Liver (tissue), 3 donors: Measurements from ENCODE around the gene FXYD7.
"Not testable (repeated sequence)": the region's sequence is repeated elsewhere in the genome, so short reads cannot be mapped to it uniquely, and the experiment has no call there.

ENCODE experiments used
- CTCF ChIP-seq: fragments of 150-350 bp; IDR thresholded peaks from 2 replicates; pipeline ENCODE4 v1.5.1; 2017; ENCODE audit warnings: improper control_type of control experiment, low read depth, low read length; ENCODE audit not compliant: missing input control
- GABPA ChIP-seq, 2 donors: IDR thresholded peaks in 1 of 2; conservative IDR thresholded peaks in 1 of 2; 2 replicates each; pipeline ENCODE4 v1.6.1; 2016; ENCODE audit warnings: antibody characterized with exemption in 2 of 2, mild to moderate bottlenecking in 1 of 2, moderate library complexity in 1 of 2
- JUND ChIP-seq, 2 donors: IDR thresholded peaks; 2 replicates each; pipeline ENCODE4 v1.6.1; 2016; ENCODE audit warnings: antibody characterized with exemption in 2 of 2
- MAX ChIP-seq: IDR thresholded peaks from 2 replicates; pipeline ENCODE4 v1.6.1; 2016; ENCODE audit warnings: antibody characterized with exemption
- RAD21 ChIP-seq, 2 donors: IDR thresholded peaks; 2 replicates each; pipeline ENCODE4 v1.6.1; 2016; ENCODE audit warnings: antibody characterized with exemption in 2 of 2, mild to moderate bottlenecking in 2 of 2
- RXRA ChIP-seq, 2 donors: IDR thresholded peaks; 2 replicates each; pipeline ENCODE4 v1.6.1; 2017 to 2018; ENCODE audit warnings: antibody characterized with exemption in 2 of 2, mild to moderate bottlenecking in 1 of 2
- SP1 ChIP-seq: IDR thresholded peaks from 2 replicates; pipeline ENCODE4 v1.6.1; 2018; ENCODE audit warnings: antibody characterized with exemption, mild to moderate bottlenecking
- TAF1 ChIP-seq: conservative IDR thresholded peaks from 2 replicates; pipeline ENCODE4 v1.6.1; 2016; ENCODE audit warnings: antibody characterized with exemption, mild to moderate bottlenecking
- YY1 ChIP-seq: IDR thresholded peaks from 2 replicates; pipeline ENCODE4 v1.6.1; 2016; ENCODE audit warnings: antibody characterized with exemption, mild to moderate bottlenecking
- donor health status: healthy.
- donor health status: healthy.

GRCh38 chr19:35196861-35197260, 53.8 kb downstream of the FXYD7 start:
- TF ChIP-seq CTCF; RAD21 (IDR thresholded peaks at IDR 0.05); MAX; YY1; GABPA (IDR thresholded peaks at IDR 0.05 in 1 of 2, conservative IDR thresholded peaks at IDR 0.05 in 1 of 2); SP1; TAF1: not testable (repeated sequence)
- TF ChIP-seq JUND (IDR thresholded peaks at IDR 0.05) (peak in 1 of 2 donors; percentile 65), RXRA (IDR thresholded peaks at IDR 0.05) (peak; percentile 8 to 39)
